HepG2 (cell line): ENCODE results near the gene FAM167B.
"Not testable (repeated sequence)": the region's sequence is repeated elsewhere in the genome, so short reads cannot be mapped to it uniquely, and the experiment has no call there.

ENCODE experiments used
- POLR2A ChIP-seq, 2 experiments: IDR thresholded peaks; 2 replicates each; pipeline ENCODE4 v1.6.1; 2011; ENCODE audit warnings: low read depth in 2 of 2, low read length in 2 of 2, mild to moderate bottlenecking in 1 of 2, moderate library complexity in 1 of 2; ENCODE audit not compliant: insufficient read depth in 1 of 2
- POLR2AphosphoS5 ChIP-seq: IDR thresholded peaks from 2 replicates; pipeline ENCODE4 v1.6.1; 2012; ENCODE audit warnings: low read depth, low read length
- ZNF232 ChIP-seq: sonication (generic); formaldehyde crosslinking; IDR thresholded peaks from 2 replicates; pipeline ENCODE4 v1.4.0; 2020; ENCODE audit warnings: missing genetic modification reagents, borderline replicate concordance
- ZNF589 ChIP-seq: sonication (generic); formaldehyde crosslinking; conservative IDR thresholded peaks from 2 replicates; pipeline ENCODE4 v1.8.0; 2022; ENCODE audit warnings: mild to moderate bottlenecking, moderate library complexity, missing genetic modification reagents

DNA sequence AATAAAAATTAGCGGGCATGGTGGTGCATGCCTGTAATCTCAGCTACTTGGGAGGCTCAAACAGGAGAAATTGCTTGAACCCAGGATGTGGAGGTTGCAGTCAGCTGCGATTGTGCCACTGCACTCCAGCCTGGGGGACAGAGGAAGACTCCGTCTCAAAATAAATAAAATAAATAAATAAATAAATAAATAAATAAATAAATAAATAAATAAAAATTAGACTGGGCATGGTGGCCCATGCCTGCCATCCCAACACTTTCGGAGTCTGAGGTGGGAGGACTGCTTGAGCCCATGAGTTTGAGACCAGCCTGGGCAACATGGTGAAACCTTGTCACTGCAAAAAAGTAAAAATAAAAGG lies 16.2 kb downstream of the FAM167B start:
- TF ChIP-seq POLR2AphosphoS5; ZNF232 (CRISPR knock-in tag); POLR2A (IDR thresholded peaks at IDR 0.05; ENCODE audit: insufficient read depth in 1 of 2, low read depth in 2 of 2, low read length in 2 of 2); ZNF589 (CRISPR knock-in tag): not testable (repeated sequence)
